Measurements from ENCODE around the gene CYSRT1. TPM values are rescaled to one million over a fixed set of nuclear protein-coding genes. Genes with fewer than 3 reads are reported as not detected.

The CYSRT1 gene
- total RNA-seq, 1 donor from 2014 or later = 0.41 TPM

DNA sequence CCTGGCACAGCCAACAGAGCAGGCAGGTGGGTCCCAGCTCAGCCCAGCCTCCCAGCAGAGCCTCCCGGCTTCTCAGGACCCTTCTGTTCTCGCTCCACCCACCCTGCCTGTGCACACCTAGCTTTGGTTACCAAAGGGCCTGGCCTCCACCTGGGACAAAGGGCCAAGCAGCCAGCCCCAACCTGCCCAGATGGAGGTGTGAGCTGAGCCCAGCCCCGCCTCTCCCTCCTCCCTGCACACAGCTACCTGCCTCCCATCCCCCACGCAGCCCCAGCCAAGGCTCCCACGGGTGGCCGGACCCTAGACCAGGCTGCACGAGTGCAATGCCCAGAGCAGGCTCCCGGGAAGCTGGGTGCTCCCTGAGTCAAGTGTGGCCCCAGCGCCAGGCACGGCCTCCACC lies 30.1 kb upstream of the CYSRT1 start:
- Histone ChIP-seq H3K9me3 (no peaks in the 10 kb centered on the region), H3K27me3 (no peaks in the 10 kb centered on the region), H3K4me3 (no peak overlapping the region), H3K27ac (no peak overlapping the region), H3K4me1 (peaks cover 34% of the 10 kb centered on the region), H3K36me3 (peaks cover 22% of the 10 kb centered on the region)
- TF ChIP-seq, protein P1, sequence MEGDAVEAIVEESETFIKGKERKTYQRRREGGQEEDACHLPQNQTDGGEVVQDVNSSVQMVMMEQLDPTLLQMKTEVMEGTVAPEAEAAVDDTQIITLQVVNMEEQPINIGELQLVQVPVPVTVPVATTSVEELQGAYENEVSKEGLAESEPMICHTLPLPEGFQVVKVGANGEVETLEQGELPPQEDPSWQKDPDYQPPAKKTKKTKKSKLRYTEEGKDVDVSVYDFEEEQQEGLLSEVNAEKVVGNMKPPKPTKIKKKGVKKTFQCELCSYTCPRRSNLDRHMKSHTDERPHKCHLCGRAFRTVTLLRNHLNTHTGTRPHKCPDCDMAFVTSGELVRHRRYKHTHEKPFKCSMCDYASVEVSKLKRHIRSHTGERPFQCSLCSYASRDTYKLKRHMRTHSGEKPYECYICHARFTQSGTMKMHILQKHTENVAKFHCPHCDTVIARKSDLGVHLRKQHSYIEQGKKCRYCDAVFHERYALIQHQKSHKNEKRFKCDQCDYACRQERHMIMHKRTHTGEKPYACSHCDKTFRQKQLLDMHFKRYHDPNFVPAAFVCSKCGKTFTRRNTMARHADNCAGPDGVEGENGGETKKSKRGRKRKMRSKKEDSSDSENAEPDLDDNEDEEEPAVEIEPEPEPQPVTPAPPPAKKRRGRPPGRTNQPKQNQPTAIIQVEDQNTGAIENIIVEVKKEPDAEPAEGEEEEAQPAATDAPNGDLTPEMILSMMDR (IDR thresholded peaks at IDR 0.05) = no peak
- no peak for ATAC-seq
- DNase-seq = no peak
- intact Hi-C loops (cut with DNase I) = no loop called here

DNA sequence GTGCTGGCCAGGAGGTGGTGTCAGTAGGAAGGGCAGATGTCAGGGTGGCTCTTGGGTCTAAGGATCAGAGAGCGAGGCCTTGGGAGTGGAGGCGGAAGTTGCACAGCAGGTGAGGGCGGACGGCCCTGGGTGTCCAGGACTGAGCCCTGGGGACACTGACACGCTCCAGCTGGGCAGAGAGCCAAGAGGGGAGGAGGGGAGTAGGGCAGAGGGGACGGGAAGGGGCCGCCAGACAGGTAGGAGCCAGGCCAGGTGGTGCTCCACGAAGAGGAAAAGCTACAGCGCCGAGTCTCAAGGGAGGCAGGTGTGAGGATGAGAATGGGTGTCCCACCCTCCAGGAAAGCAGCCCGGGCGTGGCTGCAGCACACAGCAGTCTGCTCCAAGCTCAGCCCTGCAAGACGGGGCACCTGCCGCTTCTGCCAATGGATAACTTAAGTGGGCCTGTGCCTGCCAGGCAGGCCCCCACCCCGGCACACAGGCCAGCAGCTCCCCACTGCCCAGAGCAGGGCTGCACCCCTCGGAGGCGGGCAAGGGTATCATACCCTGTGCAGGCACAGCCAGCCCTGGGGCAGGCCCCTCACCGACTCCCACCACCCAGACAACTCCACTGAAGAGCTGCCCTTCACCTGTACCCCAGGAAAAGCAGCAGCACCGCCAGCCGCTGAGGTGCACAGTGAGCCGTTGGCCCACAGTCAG lies 29.3 kb upstream of the CYSRT1 start:
- Histone ChIP-seq H3K27me3 (no peaks in the 10 kb centered on the region), H3K4me1 (peaks cover 28% of the 10 kb centered on the region), H3K9me3 (no peaks in the 10 kb centered on the region), H3K27ac (no peak overlapping the region), H3K4me3 (no peak overlapping the region), H3K36me3 (peaks cover 15% of the 10 kb centered on the region)
- TF ChIP-seq, protein P1 (IDR thresholded peaks at IDR 0.05) = no peak
- no peak for ATAC-seq
- intact Hi-C loops (cut with DNase I) = no loop called here
- DNase-seq = no peak

DNA sequence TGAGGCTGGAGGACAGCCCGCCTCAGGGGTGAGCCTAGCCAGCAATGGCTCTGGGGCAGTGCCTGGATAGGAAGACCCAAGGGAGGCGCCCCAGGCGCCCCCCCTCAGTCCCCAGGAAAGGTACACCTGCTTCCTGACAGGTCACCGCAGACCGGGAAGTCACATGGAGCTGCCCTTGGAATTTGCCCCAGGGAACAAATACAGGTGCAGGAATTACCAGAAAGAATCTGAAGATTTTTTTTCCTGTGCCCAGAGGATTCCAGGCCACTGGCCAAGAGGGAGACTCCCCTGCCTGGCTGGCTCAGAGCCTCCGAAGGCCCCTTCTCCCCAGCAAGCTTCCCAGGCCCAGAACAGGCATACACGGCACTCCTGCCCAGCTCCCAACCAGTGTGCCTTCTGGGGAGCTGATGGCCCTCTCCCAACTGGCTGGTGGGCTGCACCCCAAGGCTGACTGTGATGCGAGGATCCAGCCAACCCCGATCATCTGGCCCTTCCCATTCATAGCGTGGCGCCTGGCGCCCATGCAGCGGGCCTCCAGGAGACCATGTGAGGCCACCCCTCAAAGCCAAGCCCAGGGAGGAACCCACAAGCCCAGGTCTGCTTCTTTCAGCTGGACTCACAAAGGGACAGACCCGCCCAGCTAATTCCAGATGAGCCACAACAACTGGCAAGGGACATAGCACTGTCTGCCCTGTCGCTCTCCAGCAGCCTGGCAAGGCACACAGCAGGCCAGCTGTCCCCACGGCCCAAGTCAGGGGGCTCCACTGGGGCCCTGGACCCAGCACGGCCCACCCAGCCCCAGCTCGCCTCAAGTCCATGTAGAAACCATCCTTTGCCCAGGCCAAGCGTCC lies 26.7 kb upstream of the CYSRT1 start:
- ATAC-seq (peak; percentile 35), DNase-seq (peak; percentile 83)
- no peaks in the 10 kb centered on the region for H3K27me3 ChIP-seq
- peak overlapping the region; percentile 68 for H3K27ac ChIP-seq
- peak overlapping the region; percentile 55 for H3K4me3 ChIP-seq
- intact Hi-C loops (cut with DNase I) = no loop called here
- TF ChIP-seq, protein P1 (IDR thresholded peaks at IDR 0.05) = no peak
- peaks cover 41% of the 10 kb centered on the region for H3K4me1 ChIP-seq
- no peaks in the 10 kb centered on the region for H3K36me3 ChIP-seq
- H3K9me3 ChIP-seq = no peaks in the 10 kb centered on the region

DNA sequence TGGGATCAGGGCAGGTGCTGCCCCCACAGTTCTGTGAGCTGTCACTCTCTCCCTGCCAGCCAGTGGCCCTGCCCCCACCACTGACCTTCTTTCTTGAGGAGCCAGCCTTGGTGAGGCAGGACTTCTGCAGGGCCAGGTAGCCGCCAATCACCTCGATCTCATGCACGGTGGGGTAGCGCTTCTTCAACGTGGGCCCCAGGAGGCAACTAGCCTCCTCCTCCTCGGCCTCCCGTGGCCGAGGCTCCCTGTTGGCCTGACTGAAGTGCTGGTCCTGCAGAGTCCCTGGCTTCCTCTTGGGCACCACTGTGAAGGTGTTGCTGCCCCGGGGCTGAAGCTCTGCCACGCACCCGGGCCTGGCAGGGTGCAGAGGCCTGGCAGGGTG lies 26.1 kb upstream of the CYSRT1 start:
- DNase-seq (no peak), ATAC-seq (no peak)
- peak overlapping the region; percentile 55 for H3K4me3 ChIP-seq

DNA sequence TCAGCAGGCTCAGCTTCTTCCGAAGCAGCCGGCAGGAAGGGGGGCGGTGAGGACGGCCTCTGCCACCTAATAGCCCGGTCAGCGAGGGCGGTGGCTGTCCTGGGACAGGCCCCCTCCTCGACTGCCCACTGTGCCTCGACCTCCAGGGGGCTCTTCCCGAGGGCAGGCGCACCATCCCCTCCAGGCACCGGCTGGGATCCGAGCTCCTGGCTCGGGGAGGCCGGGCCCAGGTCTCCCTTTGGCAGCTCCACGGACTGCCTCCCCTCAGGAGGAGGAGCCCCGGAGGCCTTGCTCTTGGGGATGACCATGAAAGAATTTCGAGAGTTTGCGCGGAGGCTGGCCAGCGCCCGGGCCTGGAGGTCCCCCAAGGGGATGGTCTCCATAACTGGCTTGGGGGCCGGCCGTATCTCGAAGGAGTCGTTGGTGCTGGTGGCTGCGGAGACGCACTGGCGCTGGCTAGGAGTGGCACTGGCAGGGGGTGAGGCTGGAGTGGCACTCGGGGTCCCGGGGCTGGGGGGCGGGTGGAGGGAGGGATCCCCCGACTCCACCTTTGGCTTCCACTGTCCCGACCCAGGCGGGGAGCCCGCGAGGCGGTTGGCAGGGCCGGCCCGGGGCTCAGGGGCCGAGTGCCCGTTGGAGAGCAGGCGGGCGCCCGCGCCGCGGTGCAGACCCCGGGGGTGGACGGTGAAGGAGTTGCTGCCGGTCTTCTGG lies 25.4 kb upstream of the CYSRT1 start:
- Histone ChIP-seq H3K4me1 (peaks cover 54% of the 10 kb centered on the region), H3K27me3 (no peaks in the 10 kb centered on the region), H3K27ac (peak overlapping the region; percentile 68), H3K9me3 (no peaks in the 10 kb centered on the region), H3K4me3 (peak overlapping the region; percentile 55), H3K36me3 (no peaks in the 10 kb centered on the region)
- ATAC-seq = no peak
- TF ChIP-seq, protein P1 (IDR thresholded peaks at IDR 0.05) = no peak
- intact Hi-C loops (cut with DNase I) = no loop called here
- no peak for DNase-seq

More for the DNA sequence above, 26.1 kb upstream of the CYSRT1 start:
- Histone ChIP-seq H3K27ac (peak overlapping the region; percentile 68), H3K4me1 (peaks cover 47% of the 10 kb centered on the region), H3K36me3 (no peaks in the 10 kb centered on the region), H3K9me3 (no peaks in the 10 kb centered on the region), H3K27me3 (no peaks in the 10 kb centered on the region)
- TF ChIP-seq, protein P1 (IDR thresholded peaks at IDR 0.05) = no peak
- intact Hi-C loops (cut with DNase I) = no loop called here
